ENCODE results near the gene GTF3C5.
"Not testable (repeated sequence)": the region's sequence is repeated elsewhere in the genome, so short reads cannot be mapped to it uniquely, and the experiment has no call there.

Gene GTF3C5

DNA sequence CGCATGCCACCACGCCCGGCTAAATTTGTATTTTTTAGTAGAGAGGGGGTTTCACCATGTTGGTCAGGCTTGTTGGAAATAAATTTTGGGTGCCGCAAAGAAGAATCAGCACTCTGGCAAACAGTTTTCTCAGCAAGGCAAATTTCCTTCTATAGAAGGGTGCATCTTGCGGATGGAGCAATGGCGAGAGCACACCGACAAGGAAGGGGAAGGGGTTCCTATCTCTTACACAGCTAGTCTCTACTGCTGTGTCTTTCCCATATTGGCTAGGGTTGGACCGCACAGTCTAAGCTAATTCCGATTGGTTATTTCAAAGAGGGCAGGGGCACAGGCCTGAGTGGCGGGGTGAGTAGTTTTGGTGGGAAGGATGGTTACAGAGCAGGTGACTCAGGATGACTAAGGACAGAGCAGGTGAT lies 707 bp downstream of the GTF3C5 start (continued):
- TF ChIP-seq, protein P1, sequence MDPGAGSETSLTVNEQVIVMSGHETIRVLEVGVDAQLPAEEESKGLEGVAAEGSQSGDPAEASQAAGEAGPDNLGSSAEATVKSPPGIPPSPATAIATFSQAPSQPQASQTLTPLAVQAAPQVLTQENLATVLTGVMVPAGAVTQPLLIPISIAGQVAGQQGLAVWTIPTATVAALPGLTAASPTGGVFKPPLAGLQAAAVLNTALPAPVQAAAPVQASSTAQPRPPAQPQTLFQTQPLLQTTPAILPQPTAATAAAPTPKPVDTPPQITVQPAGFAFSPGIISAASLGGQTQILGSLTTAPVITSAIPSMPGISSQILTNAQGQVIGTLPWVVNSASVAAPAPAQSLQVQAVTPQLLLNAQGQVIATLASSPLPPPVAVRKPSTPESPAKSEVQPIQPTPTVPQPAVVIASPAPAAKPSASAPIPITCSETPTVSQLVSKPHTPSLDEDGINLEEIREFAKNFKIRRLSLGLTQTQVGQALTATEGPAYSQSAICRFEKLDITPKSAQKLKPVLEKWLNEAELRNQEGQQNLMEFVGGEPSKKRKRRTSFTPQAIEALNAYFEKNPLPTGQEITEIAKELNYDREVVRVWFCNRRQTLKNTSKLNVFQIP (CRISPR knock-in tag; IDR thresholded peaks at IDR 0.05; ENCODE audit: borderline replicate concordance, low read depth) = no peak
- TF ChIP-seq ZC3H10 (CRISPR knock-in tag; IDR thresholded peaks at IDR 0.05) = no peak

DNA sequence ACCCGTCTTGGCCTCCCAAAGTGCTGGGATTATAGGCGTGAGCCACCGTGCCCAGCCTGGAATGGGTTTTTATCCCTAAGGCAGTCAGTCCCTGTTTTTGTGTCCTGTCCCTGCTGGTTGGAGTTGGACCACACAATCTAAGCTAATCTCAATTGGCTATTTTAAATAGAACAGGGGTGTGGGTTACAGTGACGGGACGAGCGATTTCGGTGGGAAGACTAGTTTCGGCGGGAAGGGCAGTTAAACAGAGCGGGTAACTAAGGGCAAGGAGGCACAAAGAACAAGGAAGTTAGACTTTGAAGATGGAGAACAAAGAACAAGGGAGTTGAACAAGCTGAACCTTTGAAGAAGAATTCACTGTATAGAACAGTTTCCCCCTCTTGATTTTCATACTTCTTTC lies 1.4 kb downstream of the GTF3C5 start:
- no peak for ATAC-seq
- TF ChIP-seq ZNF8 (CRISPR knock-in tag; IDR thresholded peaks at IDR 0.05) (no peak), GLIS3 (CRISPR knock-in tag; IDR thresholded peaks at IDR 0.05) (no peak), PPARA (CRISPR knock-in tag; IDR thresholded peaks at IDR 0.05; ENCODE audit: borderline replicate concordance) (no peak), ARNTL (CRISPR knock-in tag; IDR thresholded peaks at IDR 0.05; ENCODE audit: borderline replicate concordance, low read depth) (no peak), BACH2 (CRISPR knock-in tag; IDR thresholded peaks at IDR 0.05; ENCODE audit: borderline replicate concordance) (no peak), ISL1 (CRISPR knock-in tag; IDR thresholded peaks at IDR 0.05) (no peak)

DNA sequence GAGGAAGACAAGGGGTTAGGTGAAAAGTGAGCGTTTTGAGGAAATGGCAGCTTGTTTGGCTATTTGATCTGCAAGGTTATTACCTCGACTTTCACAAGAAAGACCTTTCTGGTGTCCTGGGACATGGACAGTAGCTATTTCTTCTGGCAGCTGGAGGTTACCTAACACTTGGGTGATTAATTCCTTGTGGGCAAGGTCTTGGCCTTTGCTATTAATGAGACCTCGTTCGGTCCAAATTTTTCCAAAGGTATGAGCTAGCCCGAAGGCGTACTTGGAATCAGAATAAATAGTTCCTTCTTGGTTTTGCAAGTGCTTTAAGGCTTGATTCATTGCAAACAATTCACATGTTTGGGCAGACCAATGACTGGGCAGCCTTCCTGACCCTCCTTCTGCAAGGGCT lies 4.9 kb downstream of the GTF3C5 start:
- ATAC-seq = no peak
- TF ChIP-seq ISL1 (CRISPR knock-in tag; IDR thresholded peaks at IDR 0.05) (no peak), RARB (CRISPR knock-in tag; IDR thresholded peaks at IDR 0.05) (no peak), ZFP30 (CRISPR knock-in tag; IDR thresholded peaks at IDR 0.05) (no peak), BACH2 (CRISPR knock-in tag; IDR thresholded peaks at IDR 0.05; ENCODE audit: borderline replicate concordance) (no peak), ARNTL (CRISPR knock-in tag; IDR thresholded peaks at IDR 0.05; ENCODE audit: borderline replicate concordance, low read depth) (no peak), CSDC2 (CRISPR knock-in tag; IDR thresholded peaks at IDR 0.05) (no peak), ZNF565 (CRISPR knock-in tag; conservative IDR thresholded peaks at IDR 0.05; ENCODE audit: low read depth) (no peak)

DNA sequence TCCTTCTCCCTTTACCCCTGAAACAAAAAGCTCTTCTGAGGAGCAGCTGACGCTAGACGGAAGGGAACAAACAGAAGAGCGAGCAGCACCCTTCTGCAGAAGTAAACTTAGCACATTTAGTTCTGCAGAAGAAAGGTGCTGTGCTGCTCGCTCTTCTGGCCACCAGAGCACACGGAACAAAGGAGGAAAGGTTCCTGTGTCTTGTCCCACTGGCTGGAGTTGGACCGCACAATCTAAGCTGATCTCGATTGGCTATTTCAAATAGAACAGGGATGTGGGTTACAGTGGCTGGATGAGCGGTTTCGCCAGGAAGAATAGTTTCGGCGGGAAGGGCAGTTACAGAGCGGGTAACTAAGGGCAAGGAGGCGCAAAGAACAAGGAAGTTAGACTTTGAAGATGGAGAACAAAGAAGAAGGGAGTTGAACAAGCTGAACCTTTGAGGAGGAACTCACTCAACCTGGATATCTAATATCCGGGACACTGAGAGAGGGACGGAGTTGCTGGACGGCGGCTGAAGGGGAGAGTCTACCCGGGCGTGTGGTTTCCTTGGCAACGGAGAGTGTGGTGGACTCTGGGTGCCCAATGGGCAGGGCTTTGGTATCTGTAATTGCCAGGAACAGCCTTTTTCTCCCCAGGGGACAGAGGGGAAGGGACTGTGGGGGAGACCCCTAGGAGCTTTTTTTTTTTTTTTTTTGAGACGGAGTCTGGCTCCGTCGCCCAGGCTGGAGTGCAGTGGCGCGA lies 7.1 kb downstream of the GTF3C5 start:
- ATAC-seq = no peak
- no peak for TF ChIP-seq ZC3H10 (CRISPR knock-in tag; IDR thresholded peaks at IDR 0.05)
- TF ChIP-seq GLIS3 (CRISPR knock-in tag; IDR thresholded peaks at IDR 0.05) = no peak
- no peak for TF ChIP-seq ISL1 (CRISPR knock-in tag; IDR thresholded peaks at IDR 0.05)
- TF ChIP-seq, protein P2, sequence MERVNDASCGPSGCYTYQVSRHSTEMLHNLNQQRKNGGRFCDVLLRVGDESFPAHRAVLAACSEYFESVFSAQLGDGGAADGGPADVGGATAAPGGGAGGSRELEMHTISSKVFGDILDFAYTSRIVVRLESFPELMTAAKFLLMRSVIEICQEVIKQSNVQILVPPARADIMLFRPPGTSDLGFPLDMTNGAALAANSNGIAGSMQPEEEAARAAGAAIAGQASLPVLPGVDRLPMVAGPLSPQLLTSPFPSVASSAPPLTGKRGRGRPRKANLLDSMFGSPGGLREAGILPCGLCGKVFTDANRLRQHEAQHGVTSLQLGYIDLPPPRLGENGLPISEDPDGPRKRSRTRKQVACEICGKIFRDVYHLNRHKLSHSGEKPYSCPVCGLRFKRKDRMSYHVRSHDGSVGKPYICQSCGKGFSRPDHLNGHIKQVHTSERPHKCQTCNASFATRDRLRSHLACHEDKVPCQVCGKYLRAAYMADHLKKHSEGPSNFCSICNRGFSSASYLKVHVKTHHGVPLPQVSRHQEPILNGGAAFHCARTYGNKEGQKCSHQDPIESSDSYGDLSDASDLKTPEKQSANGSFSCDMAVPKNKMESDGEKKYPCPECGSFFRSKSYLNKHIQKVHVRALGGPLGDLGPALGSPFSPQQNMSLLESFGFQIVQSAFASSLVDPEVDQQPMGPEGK (CRISPR knock-in tag; IDR thresholded peaks at IDR 0.05; ENCODE audit: borderline replicate concordance) = no peak
- TF ChIP-seq, protein P3, sequence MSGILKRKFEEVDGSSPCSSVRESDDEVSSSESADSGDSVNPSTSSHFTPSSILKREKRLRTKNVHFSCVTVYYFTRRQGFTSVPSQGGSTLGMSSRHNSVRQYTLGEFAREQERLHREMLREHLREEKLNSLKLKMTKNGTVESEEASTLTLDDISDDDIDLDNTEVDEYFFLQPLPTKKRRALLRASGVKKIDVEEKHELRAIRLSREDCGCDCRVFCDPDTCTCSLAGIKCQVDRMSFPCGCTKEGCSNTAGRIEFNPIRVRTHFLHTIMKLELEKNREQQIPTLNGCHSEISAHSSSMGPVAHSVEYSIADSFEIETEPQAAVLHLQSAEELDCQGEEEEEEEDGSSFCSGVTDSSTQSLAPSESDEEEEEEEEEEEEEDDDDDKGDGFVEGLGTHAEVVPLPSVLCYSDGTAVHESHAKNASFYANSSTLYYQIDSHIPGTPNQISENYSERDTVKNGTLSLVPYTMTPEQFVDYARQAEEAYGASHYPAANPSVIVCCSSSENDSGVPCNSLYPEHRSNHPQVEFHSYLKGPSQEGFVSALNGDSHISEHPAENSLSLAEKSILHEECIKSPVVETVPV (CRISPR knock-in tag; IDR thresholded peaks at IDR 0.05) = no peak
- no peak for TF ChIP-seq TOX (CRISPR knock-in tag; IDR thresholded peaks at IDR 0.05; ENCODE audit: borderline replicate concordance)
- TF ChIP-seq, protein P4, sequence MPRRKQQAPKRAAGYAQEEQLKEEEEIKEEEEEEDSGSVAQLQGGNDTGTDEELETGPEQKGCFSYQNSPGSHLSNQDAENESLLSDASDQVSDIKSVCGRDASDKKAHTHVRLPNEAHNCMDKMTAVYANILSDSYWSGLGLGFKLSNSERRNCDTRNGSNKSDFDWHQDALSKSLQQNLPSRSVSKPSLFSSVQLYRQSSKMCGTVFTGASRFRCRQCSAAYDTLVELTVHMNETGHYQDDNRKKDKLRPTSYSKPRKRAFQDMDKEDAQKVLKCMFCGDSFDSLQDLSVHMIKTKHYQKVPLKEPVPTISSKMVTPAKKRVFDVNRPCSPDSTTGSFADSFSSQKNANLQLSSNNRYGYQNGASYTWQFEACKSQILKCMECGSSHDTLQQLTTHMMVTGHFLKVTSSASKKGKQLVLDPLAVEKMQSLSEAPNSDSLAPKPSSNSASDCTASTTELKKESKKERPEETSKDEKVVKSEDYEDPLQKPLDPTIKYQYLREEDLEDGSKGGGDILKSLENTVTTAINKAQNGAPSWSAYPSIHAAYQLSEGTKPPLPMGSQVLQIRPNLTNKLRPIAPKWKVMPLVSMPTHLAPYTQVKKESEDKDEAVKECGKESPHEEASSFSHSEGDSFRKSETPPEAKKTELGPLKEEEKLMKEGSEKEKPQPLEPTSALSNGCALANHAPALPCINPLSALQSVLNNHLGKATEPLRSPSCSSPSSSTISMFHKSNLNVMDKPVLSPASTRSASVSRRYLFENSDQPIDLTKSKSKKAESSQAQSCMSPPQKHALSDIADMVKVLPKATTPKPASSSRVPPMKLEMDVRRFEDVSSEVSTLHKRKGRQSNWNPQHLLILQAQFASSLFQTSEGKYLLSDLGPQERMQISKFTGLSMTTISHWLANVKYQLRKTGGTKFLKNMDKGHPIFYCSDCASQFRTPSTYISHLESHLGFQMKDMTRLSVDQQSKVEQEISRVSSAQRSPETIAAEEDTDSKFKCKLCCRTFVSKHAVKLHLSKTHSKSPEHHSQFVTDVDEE (CRISPR knock-in tag; IDR thresholded peaks at IDR 0.05) = no peak
- TF ChIP-seq, protein P1 (CRISPR knock-in tag; IDR thresholded peaks at IDR 0.05; ENCODE audit: borderline replicate concordance, low read depth) = no peak
- TF ChIP-seq RARB (CRISPR knock-in tag; IDR thresholded peaks at IDR 0.05) = no peak
- TF ChIP-seq ZFP30 (CRISPR knock-in tag; IDR thresholded peaks at IDR 0.05) = no peak
- TF ChIP-seq PPARA (CRISPR knock-in tag; IDR thresholded peaks at IDR 0.05; ENCODE audit: borderline replicate concordance) = no peak
- TF ChIP-seq ZFP3 (CRISPR knock-in tag; IDR thresholded peaks at IDR 0.05) = no peak

DNA sequence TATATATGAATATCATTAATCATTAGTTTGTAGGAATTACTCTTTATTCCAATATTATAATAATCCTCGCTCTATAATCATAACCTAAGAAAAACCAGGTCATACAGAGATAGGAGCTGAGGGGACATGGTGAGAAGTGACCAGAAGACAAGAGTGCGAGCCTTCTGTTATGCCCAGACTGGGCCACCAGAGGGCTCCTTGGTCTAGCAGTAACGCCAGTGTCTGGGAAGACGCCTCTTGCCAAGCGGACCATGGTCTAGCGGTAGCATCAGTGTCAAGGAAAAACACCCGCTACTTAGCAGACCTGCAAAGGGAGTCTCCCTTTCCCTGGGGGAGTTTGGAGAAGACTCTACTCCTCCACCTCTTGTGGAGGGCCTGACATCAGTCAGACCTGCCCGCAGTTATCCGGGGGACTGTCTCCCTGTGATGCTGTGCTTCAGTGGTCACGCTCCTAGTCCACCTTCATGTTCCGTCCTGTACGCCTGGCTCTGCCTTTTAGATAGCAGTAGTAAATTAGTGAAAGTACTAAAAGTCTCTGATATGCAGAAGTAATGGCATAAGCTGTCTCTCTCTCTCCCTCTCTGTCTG lies 10.2 kb downstream of the GTF3C5 start:
- not testable (repeated sequence) for ATAC-seq

All from SK-N-SH treated with all-trans-retinoic acid at 6 μM for 48 hours (cell line).